Astrocyte (in vitro differentiated cells and primary cell): ENCODE measurements around the gene CDYL.

Experiments used
- CTCF ChIP-seq: IDR thresholded peaks from 2 replicates; pipeline ENCODE4 v1.5.1; 2011; ENCODE audit warnings: low read depth, mild to moderate bottlenecking, inconsistent platforms, low read length, moderate library complexity; ENCODE audit not compliant: insufficient read depth
- EZH2 ChIP-seq: IDR thresholded peaks from 2 replicates; pipeline ENCODE4 v1.6.1; 2012; ENCODE audit warnings: mild to moderate bottlenecking, low read length, inconsistent platforms; ENCODE audit not compliant: insufficient read depth

- TF ChIP-seq CTCF (no peak), EZH2 (no peak)
Observed at GRCh38 chr6:4928426-4928825, 152.2 kb downstream of the CDYL start.
